GM23338 (cell line): Measurements from ENCODE around the gene MIB2. TPM values are rescaled to one million over a fixed set of nuclear protein-coding genes. Genes with fewer than 3 reads are reported as not detected.

Experiments
- ATAC-seq: fragments of 200-7000 bp; cut with Tn5 transposase; 3 replicates; pipeline ENCODE4 v1.9.1; 2020
- DNase-seq: peaks from one replicate; pipeline ENCODE4 v3.0.0-alpha.2; 2015; ENCODE audit warnings: low spot score
- H2AFZ ChIP-seq: fragments of 200-600 bp; sonication (generic); 2 replicates; pipeline ENCODE4 v1.8.0; 2016; ENCODE audit warnings: antibody characterized with exemption, mild to moderate bottlenecking, moderate library complexity
- H3F3A ChIP-seq: fragments of 200-600 bp; sonication (generic); replicated peaks from 2 replicates; pipeline ENCODE4 v1.8.0; 2017; ENCODE audit warnings: antibody characterized with exemption, mixed run types, low read depth
- H3K27ac ChIP-seq: fragments of 200-600 bp; sonication (generic); 2 replicates; pipeline ENCODE4 v1.6.1; 2016; ENCODE audit warnings: low read depth
- H3K27me3 ChIP-seq: fragments of 200-600 bp; sonication (generic); 2 replicates; pipeline ENCODE4 v1.8.0; 2016; ENCODE audit warnings: mild to moderate bottlenecking, mixed run types, moderate library complexity; ENCODE audit not compliant: insufficient read depth
- H3K36me3 ChIP-seq: fragments of 200-600 bp; sonication (generic); 2 replicates; pipeline ENCODE4 v1.8.0; 2016; ENCODE audit warnings: mild to moderate bottlenecking; ENCODE audit not compliant: insufficient read depth
- H3K4me1 ChIP-seq: fragments of 200-600 bp; sonication (generic); 2 replicates; pipeline ENCODE4 v1.8.0; 2016; ENCODE audit warnings: mild to moderate bottlenecking, moderate library complexity; ENCODE audit not compliant: insufficient read depth
- H3K4me2 ChIP-seq: fragments of 200-600 bp; sonication (generic); 2 replicates; pipeline ENCODE4 v1.7.1; 2017; ENCODE audit warnings: mixed run types
- H3K4me3 ChIP-seq: fragments of 200-600 bp; sonication (generic); 2 replicates; pipeline ENCODE4 v1.6.1; 2016; ENCODE audit warnings: mixed run types
- H3K79me2 ChIP-seq: fragments of 200-600 bp; sonication (generic); replicated peaks from 2 replicates; pipeline ENCODE4 v1.8.0; 2017; ENCODE audit warnings: mild to moderate bottlenecking; ENCODE audit not compliant: insufficient read depth
- H3K9me2 ChIP-seq: fragments of 200-600 bp; sonication (generic); 2 replicates; pipeline ENCODE4 v1.8.0; 2017; ENCODE audit not compliant: insufficient read depth
- H4K20me1 ChIP-seq: fragments of 200-600 bp; sonication (generic); replicated peaks from 2 replicates; pipeline ENCODE4 v1.8.0; 2017; ENCODE audit warnings: mild to moderate bottlenecking; ENCODE audit not compliant: insufficient read depth
- H3K27ac Mint-ChIP-seq: 2 replicates; pipeline ENCODE4 v1.8.0; 2020; ENCODE audit warnings: inconsistent platforms, mild to moderate bottlenecking, moderate library complexity, mixed read lengths
- H3K27me3 Mint-ChIP-seq: 3 replicates; pipeline ENCODE4 v1.8.0; 2022; ENCODE audit warnings: low read depth, mild to moderate bottlenecking, moderate library complexity, mixed read lengths, inconsistent platforms; ENCODE audit not compliant: insufficient read depth, poor library complexity
- H3K36me3 Mint-ChIP-seq: 3 replicates; pipeline ENCODE4 v1.8.0; 2021; ENCODE audit warnings: low read depth, mild to moderate bottlenecking, inconsistent platforms, moderate library complexity, mixed read lengths
- H3K4me1 Mint-ChIP-seq: 3 replicates; pipeline ENCODE4 v1.8.0; 2020; ENCODE audit warnings: mild to moderate bottlenecking, inconsistent platforms, mixed read lengths
- H3K4me3 Mint-ChIP-seq: 3 replicates; pipeline ENCODE4 v1.8.0; 2021; ENCODE audit warnings: moderate library complexity, mild to moderate bottlenecking, inconsistent platforms, mixed read lengths
- H3K9me3 Mint-ChIP-seq: 3 replicates; pipeline ENCODE4 v1.8.0; 2020; ENCODE audit warnings: moderate library complexity, mild to moderate bottlenecking, inconsistent platforms, mixed read lengths
- CREB1 ChIP-seq: fragments of 250-450 bp; sonication (Bioruptor Pico); IDR thresholded peaks from 2 replicates; pipeline ENCODE4 v1.5.0; 2020; ENCODE audit warnings: low read depth, mild to moderate bottlenecking, moderate library complexity
- CTCF ChIP-seq, 2 experiments: fragments of 200-600 bp in 1 of 2; sonication (generic) in 1 of 2; conservative IDR thresholded peaks; 2 replicates each; pipeline versions ENCODE4 v1.5.1 to v1.6.1; 2016 to 2017; ENCODE audit warnings: antibody characterized with exemption in 2 of 2, low read depth in 2 of 2, mild to moderate bottlenecking in 2 of 2, moderate library complexity in 1 of 2
- ETS1 ChIP-seq: IDR thresholded peaks from 2 replicates; pipeline ENCODE4 v1.6.1; 2016; ENCODE audit warnings: antibody characterized with exemption
- EZH2 ChIP-seq: fragments of 200-600 bp; sonication (generic); IDR thresholded peaks from one replicate; pipeline ENCODE4 v1.8.0; 2017; ENCODE audit warnings: antibody characterized with exemption, mild to moderate bottlenecking, low read depth; ENCODE audit not compliant: unreplicated experiment
- EZH2phosphoT487 ChIP-seq: fragments of 200-600 bp; sonication (generic); IDR thresholded peaks from one replicate; pipeline ENCODE4 v1.8.1; 2018; ENCODE audit warnings: antibody characterized with exemption; ENCODE audit not compliant: unreplicated experiment
- JUNB ChIP-seq: IDR thresholded peaks from one replicate; pipeline ENCODE4 v1.6.1; 2016; ENCODE audit warnings: antibody characterized with exemption; ENCODE audit not compliant: unreplicated experiment
- NANOG ChIP-seq: IDR thresholded peaks from 2 replicates; pipeline ENCODE4 v1.6.1; 2016; ENCODE audit warnings: antibody characterized with exemption, borderline replicate concordance
- POLR2AphosphoS5 ChIP-seq: IDR thresholded peaks from 2 replicates; pipeline ENCODE4 v1.6.1; 2016; ENCODE audit warnings: antibody characterized with exemption, low read depth
- REST ChIP-seq: IDR thresholded peaks from one replicate; pipeline ENCODE4 v1.6.1; 2018; ENCODE audit warnings: antibody characterized with exemption; ENCODE audit not compliant: unreplicated experiment
- STAT1 ChIP-seq: IDR thresholded peaks from one replicate; pipeline ENCODE4 v1.6.1; 2016; ENCODE audit warnings: antibody characterized with exemption; ENCODE audit not compliant: unreplicated experiment
- ZNF114 ChIP-seq: fragments of 250-450 bp; sonication (Bioruptor Pico); IDR thresholded peaks from 2 replicates; pipeline ENCODE4 v1.5.0; 2020; ENCODE audit warnings: mild to moderate bottlenecking, moderate library complexity
- ZNF331 ChIP-seq: fragments of 250-450 bp; sonication (Bioruptor Pico); IDR thresholded peaks from 2 replicates; pipeline ENCODE4 v1.5.0; 2020; ENCODE audit warnings: low read depth, mild to moderate bottlenecking, moderate library complexity
- ZNF462 ChIP-seq: fragments of 250-450 bp; sonication (Bioruptor Pico); IDR thresholded peaks from 2 replicates; pipeline ENCODE4 v1.5.0; 2020; ENCODE audit warnings: mild to moderate bottlenecking, moderate library complexity
- polyA plus RNA-seq: library from polyadenylated mRNA; unstranded; fragments of >200 nt; fragmentation: Nextera tagmentation; extraction: Ambion mirVana; gene quantifications from 2 replicates; pipeline ENCODE4 v1.2.1, GENCODE V29; 2016
- total RNA-seq: library from RNA; depleted of rRNA; stranded (reverse); fragments of >200 nt; shearing (Covaris generic); gene quantifications from 2 replicates; pipeline ENCODE4 v1.2.3, GENCODE V29; 2014

The MIB2 gene
- total and polyA plus RNA-seq, 2 experiments from 2014 or later, result 82.6 to 104 TPM

GRCh38 chr1:1582585-1583346 is 32.5 kb upstream of the MIB2 start:
- H3K4me2 ChIP-seq, result no peak overlapping the region
- Mint-ChIP-seq H3K27ac (no peak overlapping the region), H3K36me3 (no peaks in the 10 kb centered on the region), H3K4me1 (peaks cover 6% of the 10 kb centered on the region; the same call in 2 of the 3 replicates), H3K4me3 (no peak overlapping the region), H3K27me3 (peaks cover 5% of the 10 kb centered on the region), H3K9me3 (no peaks in the 10 kb centered on the region)
- ATAC-seq, result no peak
- no peaks in the 10 kb centered on the region for H3K79me2 ChIP-seq
- no peak for DNase-seq
- no peaks in the 10 kb centered on the region for H3F3A ChIP-seq
- no peaks in the 10 kb centered on the region for H3K9me2 ChIP-seq
- no peaks in the 10 kb centered on the region for H3K27me3 ChIP-seq
- no peak overlapping the region for H3K4me3 ChIP-seq
- no peaks in the 10 kb centered on the region for H3K4me1 ChIP-seq
- H3K36me3 ChIP-seq, result no peaks in the 10 kb centered on the region
- no peaks in the 10 kb centered on the region for H4K20me1 ChIP-seq
- TF ChIP-seq NANOG (no peak), EZH2 (no peak), CREB1 (no peak), ETS1 (no peak), REST (no peak), JUNB (no peak), ZNF462 (CRISPR knock-in tag) (no peak), ZNF331 (CRISPR knock-in tag) (no peak), EZH2phosphoT487 (no peak), STAT1 (no peak), POLR2AphosphoS5 (no peak), CTCF (conservative IDR thresholded peaks at IDR 0.05; ENCODE audit: low read depth in 2 of 2) (no peak), ZNF114 (CRISPR knock-in tag) (no peak)
- H2AFZ ChIP-seq, result no peak overlapping the region
- H3K27ac ChIP-seq, result no peak overlapping the region
